HG02973 (cell line): Measurements from ENCODE around the gene POLR3K.
"Not testable (repeated sequence)": the region's sequence is repeated elsewhere in the genome, so short reads cannot be mapped to it uniquely, and the experiment has no call there.

Experiments used
- ATAC-seq: cut with Tn5 transposase; IDR thresholded peaks from one replicate; pipeline ENCODE4 v1.9.1; 2021; ENCODE audit warnings: moderate library complexity; ENCODE audit not compliant: unreplicated experiment

POLR3K gene

GRCh38 chr16:24151-24550 is 29.3 kb downstream of the POLR3K start:
- not testable (repeated sequence) for ATAC-seq

GRCh38 chr16:20886-21285 is 32.5 kb downstream of the POLR3K start:
- not testable (repeated sequence) for ATAC-seq

- not testable (repeated sequence) for ATAC-seq
Measured at GRCh38 chr16:17062-17765, 36.2 kb downstream of the POLR3K start.

- ATAC-seq, result not testable (repeated sequence)
Measured at GRCh38 chr16:10772-11171, 42.6 kb downstream of the POLR3K start.

- ATAC-seq, result no peak
Measured at GRCh38 chr16:9903-10665, 43.3 kb downstream of the POLR3K start.
